Left ventricle myocardium inferior (tissue), 1 donor: ENCODE results near the gene XXYLT1. TPM values are rescaled to one million over a fixed set of nuclear protein-coding genes. Genes with fewer than 3 reads are reported as not detected.

Experiments used
- DNase-seq: peaks from one replicate; pipeline ENCODE4 v3.0.0-alpha.2; 2020
- H3K27ac ChIP-seq: fragments of 200-600 bp; replicated peaks from 2 replicates; pipeline ENCODE4 v1.8.0; 2021
- H3K27me3 ChIP-seq: fragments of 200-600 bp; 2 replicates; pipeline ENCODE4 v1.8.0; 2021; ENCODE audit warnings: low read depth
- H3K36me3 ChIP-seq: fragments of 200-600 bp; 2 replicates; pipeline ENCODE4 v1.8.0; 2021
- H3K4me1 ChIP-seq: fragments of 200-600 bp; 2 replicates; pipeline ENCODE4 v1.8.0; 2021
- H3K4me3 ChIP-seq: fragments of 200-600 bp; 2 replicates; pipeline ENCODE4 v1.8.0; 2021; ENCODE audit warnings: mild to moderate bottlenecking, moderate library complexity
- H3K9me3 ChIP-seq: fragments of 200-600 bp; replicated peaks from 2 replicates; pipeline ENCODE4 v1.8.0; 2021
- CTCF ChIP-seq: fragments of 200-600 bp; IDR thresholded peaks from 2 replicates; pipeline ENCODE4 v1.8.0; 2021; ENCODE audit warnings: antibody characterized with exemption, mild to moderate bottlenecking, borderline replicate concordance
- intact Hi-C: fragments of 100-400 bp; cut with micrococcal nuclease; formaldehyde crosslinking; loops from one replicate; pipeline ENCODE4 v1.11.0; 2022
- total RNA-seq: library from RNA; stranded (reverse); fragmentation: NEBNext Ultra II Directional; extraction: Animal tissue kit (Norgen Biotek cat#: 25700); gene quantifications from one replicate; pipeline ENCODE4 v1.2.1, GENCODE V29; 2021
- donor health status: DM: no; HTN: yes; CAD: no; lungs with severe emphysema.

The XXYLT1 gene
- total RNA-seq, 1 donor from 2014 or later = 2.3 TPM

DNA sequence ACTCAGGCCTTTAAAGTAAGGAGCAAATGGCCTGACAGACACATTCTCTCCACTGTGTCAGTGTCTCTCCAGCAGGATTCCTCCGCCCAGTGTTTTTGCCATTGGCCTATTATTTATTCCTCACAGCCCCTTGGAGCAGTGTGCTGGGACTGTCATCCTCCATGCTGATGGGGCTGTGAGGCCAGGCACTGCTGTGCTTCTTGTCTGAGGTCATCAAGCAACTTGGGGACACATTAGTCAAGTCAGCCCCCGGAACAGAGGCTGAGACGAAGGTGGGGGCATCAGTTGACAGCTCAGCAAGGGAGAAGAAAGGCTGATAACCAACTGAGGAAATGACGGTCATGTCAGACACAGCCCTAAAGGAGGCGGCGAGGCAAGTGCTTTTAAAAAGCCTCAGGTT lies 67.4 kb downstream of the XXYLT1 start:
- Histone ChIP-seq H3K27ac (no peak overlapping the region), H3K9me3 (no peaks in the 10 kb centered on the region), H3K4me3 (no peak overlapping the region), H3K36me3 (no peaks in the 10 kb centered on the region), H3K27me3 (no peaks in the 10 kb centered on the region), H3K4me1 (peaks cover 27% of the 10 kb centered on the region)
- no peak for DNase-seq
- intact Hi-C loops = no loop called here
- no peak for TF ChIP-seq CTCF

- intact Hi-C loops = no loop called here
- TF ChIP-seq CTCF = no peak
- Histone ChIP-seq H3K4me3 (no peak overlapping the region), H3K27me3 (no peaks in the 10 kb centered on the region), H3K9me3 (no peaks in the 10 kb centered on the region), H3K36me3 (no peaks in the 10 kb centered on the region), H3K27ac (no peak overlapping the region), H3K4me1 (peaks cover 22% of the 10 kb centered on the region)
- DNase-seq = no peak
These were observed 69.7 kb downstream of the XXYLT1 start for GRCh38 chr3:195201295-195201694.

- intact Hi-C loops = no loop called here
- Histone ChIP-seq H3K9me3 (no peaks in the 10 kb centered on the region), H3K4me3 (no peak overlapping the region), H3K4me1 (peaks cover 29% of the 10 kb centered on the region), H3K27ac (no peak overlapping the region), H3K27me3 (no peaks in the 10 kb centered on the region), H3K36me3 (no peaks in the 10 kb centered on the region)
- TF ChIP-seq CTCF = no peak
- no peak for DNase-seq
These were observed 70.7 kb downstream of the XXYLT1 start for GRCh38 chr3:195200010-195200822.

DNA sequence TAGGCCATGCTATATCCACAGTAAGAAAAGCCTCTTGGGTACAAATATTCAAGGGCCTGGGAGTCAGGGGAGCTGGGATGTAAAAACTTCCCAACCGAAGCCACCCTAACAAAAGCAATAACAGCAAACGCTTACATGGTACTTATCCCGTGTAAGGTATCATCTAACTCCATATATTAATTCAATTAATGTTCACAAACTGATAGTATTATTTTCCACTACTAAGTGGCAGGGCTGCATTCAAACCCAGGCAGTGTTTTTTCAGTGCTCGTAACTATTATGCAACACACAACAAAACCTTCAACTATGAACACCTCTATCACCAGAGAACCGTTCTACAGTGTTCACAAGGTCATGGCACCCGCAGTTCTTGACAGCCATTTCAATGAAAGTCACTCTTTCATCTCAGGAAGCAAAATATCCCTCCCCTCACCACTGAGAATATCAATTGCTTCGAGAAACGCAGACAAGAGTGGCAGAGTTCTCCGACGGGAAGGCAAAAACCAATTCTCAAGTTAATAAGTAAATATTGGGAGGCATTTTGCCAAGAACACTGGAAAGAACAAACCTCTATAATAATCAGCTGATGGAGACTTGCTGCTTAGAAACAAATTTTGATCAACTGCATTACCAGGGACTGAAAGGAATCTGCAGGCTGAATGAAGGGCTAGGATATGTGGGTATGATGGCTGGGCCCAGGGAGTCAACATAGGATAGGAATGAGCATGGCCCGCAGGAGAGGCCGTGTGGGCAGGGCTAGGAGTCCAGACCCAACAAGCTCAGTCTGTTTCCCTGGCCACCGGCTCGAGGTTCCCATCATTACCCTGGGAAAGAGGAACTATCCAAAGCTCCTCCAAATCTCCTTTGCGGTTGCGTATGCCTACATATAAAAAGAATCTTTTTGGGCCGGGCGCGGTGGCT lies 72.3 kb downstream of the XXYLT1 start:
- intact Hi-C loops = no loop called here
- Histone ChIP-seq H3K27me3 (no peaks in the 10 kb centered on the region), H3K4me1 (peaks cover 22% of the 10 kb centered on the region), H3K9me3 (no peaks in the 10 kb centered on the region), H3K4me3 (no peak overlapping the region), H3K36me3 (no peaks in the 10 kb centered on the region), H3K27ac (no peak overlapping the region)
- no peak for DNase-seq
- no peak for TF ChIP-seq CTCF

DNA sequence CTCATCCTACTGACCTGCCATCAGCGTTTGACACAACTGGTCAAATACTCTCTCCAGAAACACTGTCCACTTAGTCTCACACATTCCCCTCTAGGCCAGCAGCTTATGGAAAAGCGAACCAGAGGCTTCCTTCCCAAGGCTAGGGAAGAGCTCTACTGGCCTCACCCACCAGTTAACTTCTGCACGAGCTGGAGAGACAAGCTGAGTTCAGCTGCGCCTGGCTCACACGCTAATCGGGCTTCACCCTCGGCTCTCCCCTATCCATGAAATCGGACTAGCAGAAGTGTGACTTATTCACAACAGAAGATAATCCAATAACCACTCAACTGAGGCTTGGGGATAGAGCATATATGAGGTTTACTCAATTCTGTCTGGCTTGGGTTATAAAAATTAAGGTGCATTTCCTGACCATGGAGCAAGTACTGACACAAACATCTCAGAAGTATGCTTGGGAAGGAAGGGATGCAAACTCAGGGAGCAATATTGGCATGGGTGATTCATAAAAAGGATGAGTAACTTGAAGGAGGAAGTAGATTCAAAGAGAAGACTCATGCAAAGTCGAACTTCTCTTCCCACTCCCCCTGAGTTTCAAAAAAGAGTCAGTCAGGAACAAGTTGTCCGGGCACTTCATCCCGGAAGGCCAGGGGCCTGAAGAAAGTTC lies 73.1 kb downstream of the XXYLT1 start:
- no peak for DNase-seq
- no peaks in the 10 kb centered on the region for H3K36me3 ChIP-seq
- no peak overlapping the region for H3K27ac ChIP-seq
- no peaks in the 10 kb centered on the region for H3K27me3 ChIP-seq
- H3K9me3 ChIP-seq = no peaks in the 10 kb centered on the region
- intact Hi-C loops = no loop called here
- H3K4me1 ChIP-seq = peaks cover 22% of the 10 kb centered on the region
- H3K4me3 ChIP-seq = no peak overlapping the region
- no peak for TF ChIP-seq CTCF
